Measurements from ENCODE around the gene BAD. TPM values are rescaled to one million over a fixed set of nuclear protein-coding genes. Genes with fewer than 3 reads are reported as not detected.

The BAD gene
- total RNA-seq, 2 experiments from 2014 or later, result 21.2 to 74.2 TPM

GRCh38 chr11:64322925-64323260, 38.4 kb upstream of the BAD start:
- Histone ChIP-seq H3K79me2 (ENCODE audit: insufficient read depth, low read depth, low read length) (peaks cover 17% of the 10 kb centered on the region; the same call in 1 of the 2 replicates), H3K9me3 (ENCODE audit: low read length) (no peaks in the 10 kb centered on the region), H3K9me2 (ENCODE audit: insufficient read depth, low read length) (no peaks in the 10 kb centered on the region), H3K4me3 (ENCODE audit: low read depth, low read length, poor library complexity, severe bottlenecking) (no peak overlapping the region), H4K20me1 (ENCODE audit: insufficient read depth, low read length) (no peaks in the 10 kb centered on the region), H3K27ac (ENCODE audit: low read depth, low read length, poor library complexity, severe bottlenecking) (no peak overlapping the region), H3K36me3 (ENCODE audit: insufficient read depth, low read length) (peaks cover 37% of the 10 kb centered on the region; the same call in 1 of the 2 replicates), H3K4me2 (ENCODE audit: low read length) (no peak overlapping the region), H3K4me1 (ENCODE audit: insufficient read depth, low read length, poor library complexity, severe bottlenecking) (peaks cover 12% of the 10 kb centered on the region), H2AFZ (ENCODE audit: low read length) (no peak overlapping the region)
- ChIA-PET CTCF (ENCODE audit: unreplicated experiment) (interaction anchor here (0.6 kb wide), 1 partner anchor 32 kb away, joined by 6 read pairs; no protein-coding TSS in a partner anchor), POLR2A (no interaction called here)
- BruUV-seq (replicated peaks), result no TSS peak
- intact Hi-C loops (cut with micrococcal nuclease; ENCODE audit: unreplicated experiment), result no loop called here
- no peak for TF ChIP-seq CTCF (conservative IDR thresholded peaks at IDR 0.05; ENCODE audit: low read length)
- TF ChIP-seq EZH2phosphoT487 (IDR thresholded peaks at IDR 0.05; ENCODE audit: borderline replicate concordance, low read depth, low read length), result no peak
- DNase-seq (ENCODE audit: low spot score), result no peak

GRCh38 chr11:64321533-64321932, 37.1 kb upstream of the BAD start:
- Histone ChIP-seq H3K79me2 (ENCODE audit: insufficient read depth, low read depth, low read length) (peaks cover 17% of the 10 kb centered on the region; the same call in 1 of the 2 replicates), H3K9me3 (ENCODE audit: low read length) (no peaks in the 10 kb centered on the region), H2AFZ (ENCODE audit: low read length) (no peak overlapping the region), H3K27ac (ENCODE audit: low read depth, low read length, poor library complexity, severe bottlenecking) (no peak overlapping the region), H3K4me3 (ENCODE audit: low read depth, low read length, poor library complexity, severe bottlenecking) (no peak overlapping the region), H3K36me3 (ENCODE audit: insufficient read depth, low read length) (peaks cover 44% of the 10 kb centered on the region; the same call in 1 of the 2 replicates), H3K4me2 (ENCODE audit: low read length) (no peak overlapping the region), H3K4me1 (ENCODE audit: insufficient read depth, low read length, poor library complexity, severe bottlenecking) (peaks cover 13% of the 10 kb centered on the region), H3K9me2 (ENCODE audit: insufficient read depth, low read length) (no peaks in the 10 kb centered on the region), H4K20me1 (ENCODE audit: insufficient read depth, low read length) (no peaks in the 10 kb centered on the region)
- BruUV-seq (replicated peaks), result no TSS peak
- no peak for DNase-seq (ENCODE audit: low spot score)
- ChIA-PET CTCF (ENCODE audit: unreplicated experiment) (no interaction called here), POLR2A (interaction anchor here (0.6 kb wide), 1 partner anchor 21 kb away, joined by 5 read pairs; no protein-coding TSS in a partner anchor)
- intact Hi-C loops (cut with micrococcal nuclease; ENCODE audit: unreplicated experiment), result no loop called here
- no peak for TF ChIP-seq CTCF (conservative IDR thresholded peaks at IDR 0.05; ENCODE audit: low read length)
- TF ChIP-seq EZH2phosphoT487 (IDR thresholded peaks at IDR 0.05; ENCODE audit: borderline replicate concordance, low read depth, low read length), result no peak

GRCh38 chr11:64321026-64321425, 36.6 kb upstream of the BAD start:
- BruUV-seq (replicated peaks), result no TSS peak
- Histone ChIP-seq H3K36me3 (ENCODE audit: insufficient read depth, low read length) (peaks cover 49% of the 10 kb centered on the region), H3K79me2 (ENCODE audit: insufficient read depth, low read depth, low read length) (peaks cover 17% of the 10 kb centered on the region; the same call in 1 of the 2 replicates), H3K27ac (ENCODE audit: low read depth, low read length, poor library complexity, severe bottlenecking) (no peak overlapping the region), H3K4me2 (ENCODE audit: low read length) (no peak overlapping the region), H3K9me2 (ENCODE audit: insufficient read depth, low read length) (no peaks in the 10 kb centered on the region), H3K4me1 (ENCODE audit: insufficient read depth, low read length, poor library complexity, severe bottlenecking) (peaks cover 18% of the 10 kb centered on the region), H3K4me3 (ENCODE audit: low read depth, low read length, poor library complexity, severe bottlenecking) (no peak overlapping the region), H4K20me1 (ENCODE audit: insufficient read depth, low read length) (no peaks in the 10 kb centered on the region), H2AFZ (ENCODE audit: low read length) (no peak overlapping the region), H3K9me3 (ENCODE audit: low read length) (no peaks in the 10 kb centered on the region)
- DNase-seq (ENCODE audit: low spot score), result no peak
- POLR2A ChIA-PET, result no interaction called here
- CTCF ChIA-PET (ENCODE audit: unreplicated experiment), result no interaction called here
- TF ChIP-seq EZH2phosphoT487 (IDR thresholded peaks at IDR 0.05; ENCODE audit: borderline replicate concordance, low read depth, low read length) (no peak), CTCF (conservative IDR thresholded peaks at IDR 0.05; ENCODE audit: low read length) (no peak)
- intact Hi-C loops (cut with micrococcal nuclease; ENCODE audit: unreplicated experiment), result no loop called here

Measured in OCI-LY7 (cell line).